ENCODE measurements around the gene SPATA6. TPM values are rescaled to one million over a fixed set of nuclear protein-coding genes. Genes with fewer than 3 reads are reported as not detected.

Gene SPATA6
- total and polyA plus RNA-seq, 2 donors (not counting 1 experiment from before 2014, with no cell fraction given), result 6.8 to 8.9 TPM

GRCh38 chr1:48405400-48405799 lies 66.6 kb downstream of the SPATA6 start:
- Histone ChIP-seq H3K4me3 (replicated peaks in 1 of 4; ENCODE audit: control extremely low read depth in 1 of 4, insufficient read depth in 1 of 4, low read depth in 3 of 4, low read length in 4 of 4) (no peak overlapping the region), H3K79me2 (ENCODE audit: control insufficient read depth, insufficient read depth, low read length) (no peaks in the 10 kb centered on the region), H2AFZ (ENCODE audit: low read length) (no peak overlapping the region), H3K27ac (ENCODE audit: insufficient read depth, low read length) (no peak overlapping the region), H3K9ac (ENCODE audit: insufficient read depth, low read length) (no peak overlapping the region), H3K9me3 (ENCODE audit: control insufficient read depth, insufficient read depth, low read depth, low read length) (no peaks in the 10 kb centered on the region), H3K36me3 (ENCODE audit: control insufficient read depth, insufficient read depth, low read length) (no peaks in the 10 kb centered on the region), H3K4me1 (ENCODE audit: control insufficient read depth, extremely low read depth, insufficient read depth, low read length) (no peaks in the 10 kb centered on the region), H4K20me1 (ENCODE audit: control insufficient read depth, extremely low read depth, insufficient read depth, low read length) (no peaks in the 10 kb centered on the region), H3K27me3 (ENCODE audit: control insufficient read depth, insufficient read depth, low read length) (no peaks in the 10 kb centered on the region), H3K4me2 (ENCODE audit: extremely low read depth, insufficient read depth, low read length) (no peak overlapping the region)
- TF ChIP-seq CTCF (conservative IDR thresholded peaks at IDR 0.05 in 1 of 2, IDR thresholded peaks at IDR 0.05 in 1 of 2; ENCODE audit: low read depth in 1 of 2, low read length in 2 of 2) (no peak), EZH2 (IDR thresholded peaks at IDR 0.05; ENCODE audit: low read length, missing control alignments) (no peak)
- DNase-seq (ENCODE audit: low read depth in 2 of 2), result peak in 1 of 2 donors; percentile 21

- no peak overlapping the region for H3K9ac ChIP-seq (ENCODE audit: insufficient read depth, low read length)
- no peak for DNase-seq (ENCODE audit: low read depth in 2 of 2)
- H3K79me2 ChIP-seq (ENCODE audit: control insufficient read depth, insufficient read depth, low read length), result no peaks in the 10 kb centered on the region
- no peaks in the 10 kb centered on the region for H4K20me1 ChIP-seq (ENCODE audit: control insufficient read depth, extremely low read depth, insufficient read depth, low read length)
- no peaks in the 10 kb centered on the region for H3K9me3 ChIP-seq (ENCODE audit: control insufficient read depth, insufficient read depth, low read depth, low read length)
- no peaks in the 10 kb centered on the region for H3K4me1 ChIP-seq (ENCODE audit: control insufficient read depth, extremely low read depth, insufficient read depth, low read length)
- no peak overlapping the region for H2AFZ ChIP-seq (ENCODE audit: low read length)
- no peak overlapping the region for H3K4me3 ChIP-seq (replicated peaks in 1 of 4; ENCODE audit: control extremely low read depth in 1 of 4, insufficient read depth in 1 of 4, low read depth in 3 of 4, low read length in 4 of 4)
- TF ChIP-seq EZH2 (IDR thresholded peaks at IDR 0.05; ENCODE audit: low read length, missing control alignments), result no peak
- no peak for TF ChIP-seq CTCF (conservative IDR thresholded peaks at IDR 0.05 in 1 of 2, IDR thresholded peaks at IDR 0.05 in 1 of 2; ENCODE audit: low read depth in 1 of 2, low read length in 2 of 2)
- no peak overlapping the region for H3K4me2 ChIP-seq (ENCODE audit: extremely low read depth, insufficient read depth, low read length)
- no peaks in the 10 kb centered on the region for H3K27me3 ChIP-seq (ENCODE audit: control insufficient read depth, insufficient read depth, low read length)
- no peaks in the 10 kb centered on the region for H3K36me3 ChIP-seq (ENCODE audit: control insufficient read depth, insufficient read depth, low read length)
- H3K27ac ChIP-seq (ENCODE audit: insufficient read depth, low read length), result no peak overlapping the region
Observed at GRCh38 chr1:48402599-48402998, 69.4 kb downstream of the SPATA6 start.

- Histone ChIP-seq H3K27me3 (ENCODE audit: control insufficient read depth, insufficient read depth, low read length) (no peaks in the 10 kb centered on the region), H3K27ac (ENCODE audit: insufficient read depth, low read length) (no peak overlapping the region), H3K79me2 (ENCODE audit: control insufficient read depth, insufficient read depth, low read length) (no peaks in the 10 kb centered on the region), H4K20me1 (ENCODE audit: control insufficient read depth, extremely low read depth, insufficient read depth, low read length) (no peaks in the 10 kb centered on the region), H3K4me3 (replicated peaks in 1 of 4; ENCODE audit: control extremely low read depth in 1 of 4, insufficient read depth in 1 of 4, low read depth in 3 of 4, low read length in 4 of 4) (no peak overlapping the region), H3K9me3 (ENCODE audit: control insufficient read depth, insufficient read depth, low read depth, low read length) (no peaks in the 10 kb centered on the region), H3K9ac (ENCODE audit: insufficient read depth, low read length) (no peak overlapping the region), H3K4me1 (ENCODE audit: control insufficient read depth, extremely low read depth, insufficient read depth, low read length) (no peaks in the 10 kb centered on the region), H3K36me3 (ENCODE audit: control insufficient read depth, insufficient read depth, low read length) (no peaks in the 10 kb centered on the region), H3K4me2 (ENCODE audit: extremely low read depth, insufficient read depth, low read length) (no peak overlapping the region), H2AFZ (ENCODE audit: low read length) (no peak overlapping the region)
- no peak for TF ChIP-seq CTCF (conservative IDR thresholded peaks at IDR 0.05 in 1 of 2, IDR thresholded peaks at IDR 0.05 in 1 of 2; ENCODE audit: low read depth in 1 of 2, low read length in 2 of 2)
- no peak for TF ChIP-seq EZH2 (IDR thresholded peaks at IDR 0.05; ENCODE audit: low read length, missing control alignments)
- DNase-seq (ENCODE audit: low read depth in 2 of 2), result no peak
Observed at GRCh38 chr1:48396208-48396607, 75.8 kb downstream of the SPATA6 start.

Measured in fibroblast of lung (primary cell).